ENCODE measurements around the gene NADK2. TPM values are rescaled to one million over a fixed set of nuclear protein-coding genes. Genes with fewer than 3 reads are reported as not detected.

Gene NADK2
- total RNA-seq, 2 donors from 2014 or later: 28.6 to 31.3 TPM

GRCh38 chr5:36277521-36278176 is 35.9 kb upstream of the NADK2 start:
- no peak for DNase-seq
- Histone ChIP-seq H3K9ac (ENCODE audit: low read depth in 2 of 2, low read length in 2 of 2) (no peak overlapping the region), H3K27me3 (no peaks in the 10 kb centered on the region), H3K4me3 (no peak overlapping the region), H3K36me3 (no peaks in the 10 kb centered on the region), H3K4me1 (no peaks in the 10 kb centered on the region), H3K9me3 (no peaks in the 10 kb centered on the region), H3K27ac (no peak overlapping the region)
- intact Hi-C loops (cut with DNase I): loop anchor here (10.0 kb wide), 1 partner anchor 117 kb away; no protein-coding TSS in a partner anchor
- no peak for TF ChIP-seq CTCF (IDR thresholded peaks at IDR 0.05)

GRCh38 chr5:36276864-36277263 is 35.1 kb upstream of the NADK2 start:
- H3K4me3 ChIP-seq: no peak overlapping the region
- no peak overlapping the region for H3K9ac ChIP-seq (ENCODE audit: low read depth in 2 of 2, low read length in 2 of 2)
- no peak for TF ChIP-seq CTCF (IDR thresholded peaks at IDR 0.05)
- no peaks in the 10 kb centered on the region for H3K36me3 ChIP-seq
- no peak for DNase-seq
- no peaks in the 10 kb centered on the region for H3K4me1 ChIP-seq
- no peaks in the 10 kb centered on the region for H3K27me3 ChIP-seq
- H3K9me3 ChIP-seq: no peaks in the 10 kb centered on the region
- no peak overlapping the region for H3K27ac ChIP-seq
- intact Hi-C loops (cut with DNase I): loop anchor here (10.0 kb wide), 1 partner anchor 118 kb away; no protein-coding TSS in a partner anchor

GRCh38 chr5:36273809-36274526 is 32.2 kb upstream of the NADK2 start:
- DNase-seq: no peak
- Histone ChIP-seq H3K27ac (no peak overlapping the region), H3K4me1 (no peaks in the 10 kb centered on the region), H3K4me3 (no peak overlapping the region), H3K36me3 (no peaks in the 10 kb centered on the region), H3K27me3 (no peaks in the 10 kb centered on the region), H3K9me3 (no peaks in the 10 kb centered on the region), H3K9ac (ENCODE audit: low read depth in 2 of 2, low read length in 2 of 2) (no peak overlapping the region)
- TF ChIP-seq CTCF (IDR thresholded peaks at IDR 0.05): no peak
- intact Hi-C loops (cut with DNase I): loop anchor here (10.0 kb wide), 1 partner anchor 121 kb away; no protein-coding TSS in a partner anchor

DNA sequence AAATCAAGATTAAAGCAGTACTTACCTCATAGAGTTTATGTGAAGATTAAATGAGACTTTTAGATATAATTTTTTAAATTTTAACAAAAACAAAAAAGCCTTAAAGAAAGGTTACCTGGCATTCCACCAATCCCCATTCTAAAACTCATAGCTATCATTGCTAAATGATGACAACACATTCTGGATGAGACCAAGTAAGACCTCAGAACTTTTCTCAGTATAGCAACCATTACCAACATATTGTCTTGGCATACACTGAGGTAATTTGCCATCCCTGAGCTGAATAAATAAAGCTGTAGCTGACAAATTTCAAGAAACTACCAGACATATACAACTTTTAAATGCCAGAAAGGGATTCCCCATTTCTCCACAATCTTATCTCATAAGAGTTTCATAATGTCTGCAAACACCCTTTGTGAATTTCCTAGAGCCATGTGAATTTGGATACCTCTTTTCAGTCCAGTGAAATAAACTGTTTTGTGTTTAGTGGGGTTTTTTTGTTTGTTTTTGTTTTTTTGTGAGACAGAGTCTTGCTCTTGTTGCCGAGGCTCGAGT is 30.5 kb upstream of the NADK2 start:
- H3K4me3 ChIP-seq: no peak overlapping the region
- no peak for DNase-seq
- H3K36me3 ChIP-seq: no peaks in the 10 kb centered on the region
- intact Hi-C loops (cut with DNase I): loop anchor here (10.0 kb wide), 1 partner anchor 123 kb away; no protein-coding TSS in a partner anchor
- no peaks in the 10 kb centered on the region for H3K9me3 ChIP-seq
- H3K4me1 ChIP-seq: no peaks in the 10 kb centered on the region
- no peak for TF ChIP-seq CTCF (IDR thresholded peaks at IDR 0.05)
- H3K27me3 ChIP-seq: no peaks in the 10 kb centered on the region
- no peak overlapping the region for H3K9ac ChIP-seq (ENCODE audit: low read depth in 2 of 2, low read length in 2 of 2)
- no peak overlapping the region for H3K27ac ChIP-seq

DNA sequence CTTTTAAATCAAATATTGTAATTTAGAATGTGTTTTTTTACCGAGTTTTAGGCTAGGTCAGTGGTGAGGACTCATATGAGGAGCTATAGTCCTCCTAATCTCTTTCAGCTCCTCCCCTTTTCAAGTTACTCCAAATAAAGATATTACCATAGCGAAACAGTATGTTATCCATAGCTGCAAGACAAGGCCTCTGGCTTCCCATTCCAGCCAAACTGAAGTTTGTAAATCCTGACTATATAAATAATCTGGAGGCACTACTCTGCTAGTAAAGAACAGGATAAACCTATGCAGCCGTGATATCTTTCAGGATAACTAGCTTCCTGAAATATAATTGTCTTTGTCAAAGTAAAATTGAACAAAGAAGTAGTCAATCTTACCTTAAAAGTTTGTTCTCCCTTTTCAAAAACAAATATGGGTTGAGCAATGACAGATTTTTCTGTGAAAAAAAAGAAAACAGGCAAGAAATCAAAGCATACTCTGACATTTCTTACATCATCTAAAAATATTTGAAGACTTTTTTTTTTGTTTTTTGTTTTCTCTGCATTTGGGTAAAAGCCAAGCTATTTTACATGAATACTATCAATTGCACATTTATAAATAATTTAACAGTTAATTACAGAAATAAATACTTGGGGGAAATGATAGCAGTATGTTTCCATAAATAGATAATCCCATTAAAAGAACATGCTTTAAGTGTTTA is 29.3 kb upstream of the NADK2 start:
- no peaks in the 10 kb centered on the region for H3K27me3 ChIP-seq
- H3K27ac ChIP-seq: no peak overlapping the region
- H3K9ac ChIP-seq (ENCODE audit: low read depth in 2 of 2, low read length in 2 of 2): no peak overlapping the region
- no peaks in the 10 kb centered on the region for H3K4me1 ChIP-seq
- H3K36me3 ChIP-seq: no peaks in the 10 kb centered on the region
- no peak overlapping the region for H3K4me3 ChIP-seq
- TF ChIP-seq CTCF (IDR thresholded peaks at IDR 0.05): no peak
- intact Hi-C loops (cut with DNase I): loop anchor here (10.0 kb wide), 1 partner anchor 124 kb away; no protein-coding TSS in a partner anchor
- DNase-seq: no peak
- H3K9me3 ChIP-seq: no peaks in the 10 kb centered on the region
